GM12878 (cell line): ENCODE data around the gene FAT1.

Experiments used
- CTCF ChIP-seq, 3 experiments: IDR thresholded peaks in 2 of 3; conservative IDR thresholded peaks in 1 of 3; 2 replicates each; pipeline ENCODE4 v1.5.1; 2011; ENCODE audit warnings: low read depth in 3 of 3, low read length in 3 of 3, mild to moderate bottlenecking in 3 of 3, control low read depth in 2 of 3, moderate library complexity in 2 of 3, inconsistent platforms in 1 of 3, mixed read lengths in 1 of 3; ENCODE audit not compliant: control insufficient read depth in 2 of 3, insufficient read depth in 1 of 3; ENCODE audit errors: extremely low read depth in 1 of 3
- EP300 ChIP-seq, 2 experiments: fragments of 150-350 bp in 1 of 2; IDR thresholded peaks; 2 replicates each; pipeline ENCODE4 v1.6.1; 2011 to 2012; ENCODE audit warnings: low read depth in 2 of 2, low read length in 2 of 2, borderline replicate concordance in 1 of 2, improper control_type of control experiment in 1 of 2, inconsistent platforms in 1 of 2; ENCODE audit not compliant: control insufficient read depth in 1 of 2
- JUND ChIP-seq: IDR thresholded peaks from 2 replicates; pipeline ENCODE4 v1.6.1; 2012; ENCODE audit warnings: low read depth, mild to moderate bottlenecking, low read length, improper control_type of control experiment, moderate library complexity
- SIN3A ChIP-seq: IDR thresholded peaks from 2 replicates; pipeline ENCODE4 v1.6.1; 2012; ENCODE audit warnings: low read depth, low read length, improper control_type of control experiment
- YY1 ChIP-seq: IDR thresholded peaks from 2 replicates; pipeline ENCODE4 v1.6.1; 2011; ENCODE audit warnings: low read depth, mild to moderate bottlenecking, low read length
- ZZZ3 ChIP-seq: IDR thresholded peaks from 2 replicates; pipeline ENCODE4 v1.6.1; 2011; ENCODE audit warnings: low read depth; ENCODE audit not compliant: control insufficient read depth, insufficient read length

- TF ChIP-seq CTCF (IDR thresholded peaks at IDR 0.05 in 2 of 3, conservative IDR thresholded peaks at IDR 0.05 in 1 of 3; ENCODE audit: control insufficient read depth in 2 of 3, extremely low read depth in 1 of 3, insufficient read depth in 1 of 3, low read depth in 3 of 3, low read length in 3 of 3) (no peak), YY1 (no peak), EP300 (IDR thresholded peaks at IDR 0.05; ENCODE audit: borderline replicate concordance in 1 of 2, control insufficient read depth in 1 of 2, low read depth in 2 of 2, low read length in 2 of 2) (no peak), ZZZ3 (no peak), JUND (no peak), SIN3A (no peak)
These were observed 169.9 kb downstream of the FAT1 start for GRCh38 chr4:186553717-186554116.
